SK-N-SH (cell line): ENCODE data around the gene COL5A1. TPM values are rescaled to one million over a fixed set of nuclear protein-coding genes. Genes with fewer than 3 reads are reported as not detected.

ENCODE experiments used
- CTCF ChIA-PET: fragments of 300-600, 350-600 bp; formaldehyde crosslinking; extraction: SDS; loops from one replicate; lab custom pipeline; 2021; lab: Yijun Ruan, JAX
- POLR2A ChIA-PET: fragments of 350-600 bp; sonication (Branson Sonifier 250); formaldehyde crosslinking; extraction: SDS; loops from one replicate; lab custom pipeline; 2020; ENCODE audit warnings: antibody characterized with exemption, inconsistent platforms; lab: Yijun Ruan, JAX
- DNase-seq: peaks from one replicate; pipeline ENCODE4 v3.0.0; 2012
- H2AFZ ChIP-seq: fragments of 200-600 bp; sonication (generic); 2 replicates; pipeline ENCODE4 v1.8.1; 2016; ENCODE audit warnings: antibody characterized with exemption, mild to moderate bottlenecking, low read depth
- H3F3A ChIP-seq: fragments of 200-600 bp; sonication (generic); replicated peaks from 2 replicates; pipeline ENCODE3; 2016; ENCODE audit warnings: antibody characterized with exemption, mild to moderate bottlenecking; ENCODE audit not compliant: insufficient read depth
- H3K27ac ChIP-seq, 2 experiments: fragments of 200-500 bp in 1 of 2; fragments of 200-600 bp in 1 of 2; sonication (Bioruptor generic) in 1 of 2; sonication (generic), shearing (Covaris generic) in 1 of 2; 2 replicates each; pipeline versions ENCODE4 v1.5.1 to v1.6.1; 2014 to 2016; ENCODE audit warnings: low read depth in 2 of 2, inconsistent platforms in 1 of 2, low read length in 1 of 2, mild to moderate bottlenecking in 1 of 2, mixed read lengths in 1 of 2
- H3K27me3 ChIP-seq: fragments of 200-600 bp; sonication (generic), shearing (Covaris generic); 2 replicates; pipeline ENCODE4 v1.6.1; 2016; ENCODE audit warnings: mixed run types; ENCODE audit not compliant: insufficient read depth
- H3K36me3 ChIP-seq, 2 experiments: fragments of 200-500 bp in 1 of 2; fragments of 200-600 bp in 1 of 2; sonication (Bioruptor generic) in 1 of 2; sonication (generic) in 1 of 2; replicated peaks in 1 of 2; 2 replicates each; pipeline versions ENCODE3 to v1.5.1; 2014 to 2016; ENCODE audit warnings: low read length in 1 of 2, mild to moderate bottlenecking in 1 of 2; ENCODE audit not compliant: insufficient read depth in 2 of 2, control insufficient read depth in 1 of 2
- H3K4me1 ChIP-seq, 2 experiments: fragments of 200-500 bp in 1 of 2; fragments of 200-600 bp in 1 of 2; sonication (Bioruptor generic) in 1 of 2; sonication (generic), shearing (Covaris generic) in 1 of 2; 2 replicates each; pipeline versions ENCODE4 v1.5.1 to v1.6.1; 2014 to 2016; ENCODE audit warnings: low read depth in 1 of 2, low read length in 1 of 2, mixed run types in 1 of 2; ENCODE audit not compliant: insufficient read depth in 2 of 2, control insufficient read depth in 1 of 2
- H3K4me2 ChIP-seq: fragments of 200-600 bp; sonication (generic), shearing (Covaris generic); 2 replicates; pipeline ENCODE4 v1.6.1; 2017; ENCODE audit warnings: mixed run types
- H3K4me3 ChIP-seq, 2 experiments: fragments of 200-500 bp in 1 of 2; fragments of 200-600 bp in 1 of 2; sonication (Bioruptor generic) in 1 of 2; sonication (generic), shearing (Covaris generic) in 1 of 2; 2 replicates each; pipeline versions ENCODE4 v1.5.1 to v1.8.1; 2014 to 2016; ENCODE audit warnings: low read depth in 2 of 2, inconsistent platforms in 1 of 2, low read length in 1 of 2, mild to moderate bottlenecking in 1 of 2, mixed read lengths in 1 of 2, moderate library complexity in 1 of 2
- H3K79me2 ChIP-seq: fragments of 200-600 bp; sonication (generic); 2 replicates; pipeline ENCODE4 v1.8.1; 2017; ENCODE audit warnings: mild to moderate bottlenecking; ENCODE audit not compliant: insufficient read depth
- H3K9ac ChIP-seq: fragments of 200-600 bp; sonication (generic); 2 replicates; pipeline ENCODE4 v1.6.1; 2017; ENCODE audit warnings: mixed run types
- H3K9me2 ChIP-seq: fragments of 200-600 bp; sonication (generic); 2 replicates; pipeline ENCODE4 v1.6.1; 2017; ENCODE audit warnings: mixed run types
- H3K9me3 ChIP-seq: fragments of 200-600 bp; sonication (generic); 2 replicates; pipeline ENCODE4 v1.6.1; 2017; ENCODE audit warnings: mixed run types, mild to moderate bottlenecking, moderate library complexity
- H4K20me1 ChIP-seq: fragments of 200-600 bp; sonication (generic); 2 replicates; pipeline ENCODE4 v1.6.1; 2017; ENCODE audit warnings: mild to moderate bottlenecking, mixed run types; ENCODE audit not compliant: insufficient read depth
- CTCF ChIP-seq: fragments of 200-600 bp; sonication (generic); IDR thresholded peaks from 2 replicates; pipeline ENCODE4 v1.6.1; 2017; ENCODE audit warnings: antibody characterized with exemption, mild to moderate bottlenecking, moderate library complexity
- ELF1 ChIP-seq: IDR thresholded peaks from 2 replicates; pipeline ENCODE4 v1.4.0; 2012
- EP300 ChIP-seq, 2 experiments: IDR thresholded peaks; 2 replicates each; pipeline versions ENCODE4 v1.4.0 to v1.6.1; 2012; ENCODE audit warnings: borderline replicate concordance in 1 of 2, low read depth in 1 of 2, low read length in 1 of 2
- FOXM1 ChIP-seq: IDR thresholded peaks from 2 replicates; pipeline ENCODE4 v1.4.0; 2012; ENCODE audit warnings: low read depth, mild to moderate bottlenecking
- JUND ChIP-seq: IDR thresholded peaks from 2 replicates; pipeline ENCODE4 v1.4.0; 2012
- MAX ChIP-seq: IDR thresholded peaks from 2 replicates; pipeline ENCODE4 v1.4.0; 2012; ENCODE audit warnings: low read depth
- MEF2A ChIP-seq: IDR thresholded peaks from 2 replicates; pipeline ENCODE4 v1.4.0; 2012; ENCODE audit warnings: low read depth, borderline replicate concordance
- MXI1 ChIP-seq: IDR thresholded peaks from 2 replicates; pipeline ENCODE4 v1.6.1; 2012; ENCODE audit warnings: mild to moderate bottlenecking, low read depth, low read length, improper control_type of control experiment
- POLR2AphosphoS5 ChIP-seq: IDR thresholded peaks from 2 replicates; pipeline ENCODE4 v1.6.1; 2012; ENCODE audit warnings: low read depth, low read length
- RAD21 ChIP-seq: IDR thresholded peaks from 2 replicates; pipeline ENCODE4 v1.6.1; 2012; ENCODE audit warnings: mild to moderate bottlenecking, low read length
- RFX5 ChIP-seq: IDR thresholded peaks from 2 replicates; pipeline ENCODE4 v1.6.1; 2012; ENCODE audit warnings: mild to moderate bottlenecking, improper control_type of control experiment, low read length
- SIN3A ChIP-seq: IDR thresholded peaks from 2 replicates; pipeline ENCODE4 v1.6.1; 2012; ENCODE audit warnings: low read depth, mild to moderate bottlenecking, low read length, moderate library complexity, borderline replicate concordance
- SMC3 ChIP-seq: IDR thresholded peaks from 2 replicates; pipeline ENCODE4 v1.6.1; 2012; ENCODE audit warnings: low read depth, low read length, improper control_type of control experiment
- TCF12 ChIP-seq: IDR thresholded peaks from 2 replicates; pipeline ENCODE4 v1.4.0; 2012
- TEAD4 ChIP-seq: IDR thresholded peaks from 2 replicates; pipeline ENCODE4 v1.4.0; 2012; ENCODE audit warnings: mild to moderate bottlenecking, borderline replicate concordance; ENCODE audit not compliant: insufficient read depth
- WGBS: methylation state at CpG from one replicate; pipeline ENCODE4 v1.1.6; 2017; ENCODE audit warnings: low lambda C conversion rate; 5-methylcytosine and 5-hydroxymethylcytosine counted together
- polyA plus RNA-seq, 3 experiments: library from polyadenylated mRNA; depleted of rRNA; stranded (reverse); fragments of >200 nt; gene quantifications; 2 replicates each; pipeline ENCODE4 v1.2.3, GENCODE V29; 2012

The COL5A1 gene
- polyA plus RNA-seq, 1 of the 3 experiments (the other 2 are of a cell fraction) = 73.8 TPM

GRCh38 chr9:134688661-134689320 is 47.2 kb downstream of the COL5A1 start:
- Histone ChIP-seq H3K9me3 (no peaks in the 10 kb centered on the region), H3K9ac (no peak overlapping the region), H3K4me3 (no peak overlapping the region), H3F3A (peaks cover 23% of the 10 kb centered on the region), H3K9me2 (no peaks in the 10 kb centered on the region), H4K20me1 (peaks cover 100% of the 10 kb centered on the region), H3K79me2 (peaks cover 94% of the 10 kb centered on the region), H3K27ac (no peak overlapping the region), H3K4me2 (no peak overlapping the region), H3K4me1 (peaks cover 0 to 35% of the 10 kb centered on the region in 2 experiments; a peak in 1 of 4 replicates), H2AFZ (no peak overlapping the region), H3K27me3 (no peaks in the 10 kb centered on the region), H3K36me3 (peaks cover 18 to 56% of the 10 kb centered on the region in 2 experiments)
- WGBS = 95% methylated on average over 8 of the region's 17 CpGs
- no peak for DNase-seq
- ChIA-PET POLR2A (no interaction called here), CTCF (interaction anchor here (0.5 to 9.9 kb wide), 30 partner anchors 10 to 518 kb away, joined by 3 to 122 read pairs (median 4); no protein-coding TSS in a partner anchor)
- TF ChIP-seq EP300 (IDR thresholded peaks at IDR 0.05; ENCODE audit: borderline replicate concordance in 1 of 2, low read depth in 1 of 2, low read length in 1 of 2) (no peak), SIN3A (no peak), TEAD4 (no peak), ELF1 (no peak), TCF12 (no peak), JUND (no peak), RFX5 (no peak), MXI1 (no peak), POLR2AphosphoS5 (no peak), MAX (no peak)
- TF ChIP-seq, all 33 proteins: peak for 0

GRCh38 chr9:134689321-134690181 is 47.9 kb downstream of the COL5A1 start:
- no peak overlapping the region for H3K9ac ChIP-seq
- H3K27me3 ChIP-seq = no peaks in the 10 kb centered on the region
- H3K9me3 ChIP-seq = no peaks in the 10 kb centered on the region
- no peaks in the 10 kb centered on the region for H3K9me2 ChIP-seq
- H3K27ac ChIP-seq = 0 out of 4 replicates have a peak overlapping the region, but pooled peaks of 1 of the 2 experiments have one; percentile 5
- DNase-seq = peak; percentile 88
- no peak overlapping the region for H2AFZ ChIP-seq
- H3K79me2 ChIP-seq = peaks cover 94% of the 10 kb centered on the region
- no peak overlapping the region; a peak in 1 of 4 replicates for H3K4me3 ChIP-seq
- no peak overlapping the region for H3K4me2 ChIP-seq
- H4K20me1 ChIP-seq = peaks cover 100% of the 10 kb centered on the region
- peaks cover 19 to 56% of the 10 kb centered on the region in 2 experiments for H3K36me3 ChIP-seq
- WGBS = 60% methylated on average over 14 of the region's 20 CpGs
- TF ChIP-seq FOXM1 = no peak
- peak; percentile 55 for TF ChIP-seq RAD21
- peak; percentile 75 for TF ChIP-seq CTCF
- TF ChIP-seq POLR2AphosphoS5 = no peak
- TF ChIP-seq MEF2A = no peak
- peak; percentile 68 for TF ChIP-seq SMC3
- no peak for TF ChIP-seq TCF12
- CTCF ChIA-PET = interaction anchor here (0.5 to 9.9 kb wide), 36 partner anchors 9 to 723 kb away, joined by 3 to 122 read pairs (median 4); no protein-coding TSS in a partner anchor
- POLR2A ChIA-PET = interaction anchor here (0.6 kb wide), 1 partner anchor 717 kb away, joined by 3 read pairs; no protein-coding TSS in a partner anchor
- peaks cover 0 to 36% of the 10 kb centered on the region in 2 experiments; a peak in 1 of 4 replicates for H3K4me1 ChIP-seq
- H3F3A ChIP-seq = peaks cover 17% of the 10 kb centered on the region
